Vagina (tissue), 2 donors: ENCODE results near the gene WWOX.

Experiments used
- CTCF ChIP-seq, 3 experiments: fragments of 450-650 bp in 2 of 3; fragments of 200-600 bp in 1 of 3; sonication (generic) in 1 of 3; IDR thresholded peaks; one replicate each; pipeline ENCODE4 v1.5.1; 2017 to 2019; ENCODE audit warnings: antibody characterized with exemption in 3 of 3, mild to moderate bottlenecking in 2 of 3, moderate library complexity in 2 of 3
- POLR2A ChIP-seq, 2 donors: fragments of 450-650 bp; IDR thresholded peaks; one replicate each; pipeline ENCODE4 v1.6.1; 2017; ENCODE audit warnings: antibody characterized with exemption in 2 of 2, mild to moderate bottlenecking in 2 of 2, moderate library complexity in 2 of 2
- POLR2AphosphoS5 ChIP-seq, 2 donors: sonication (generic); formaldehyde crosslinking; IDR thresholded peaks; one replicate each; pipeline ENCODE4 v1.9.0; 2017; ENCODE audit warnings: antibody characterized with exemption in 2 of 2, mild to moderate bottlenecking in 2 of 2, low read depth in 1 of 2; ENCODE audit not compliant: insufficient read depth in 1 of 2

GRCh38 chr16:78264642-78265041 is 165.2 kb downstream of the WWOX start:
- TF ChIP-seq CTCF (IDR thresholded peaks at IDR 0.05) (no peak), POLR2A (IDR thresholded peaks at IDR 0.05) (no peak), POLR2AphosphoS5 (IDR thresholded peaks at IDR 0.05; ENCODE audit: insufficient read depth in 1 of 2, low read depth in 1 of 2) (no peak)
